AG09319 (cell line): Measurements from ENCODE around the gene ATXN1.

Experiments
- DNase-seq: peaks from one replicate; pipeline ENCODE4 v3.0.0-alpha.2; 2010; ENCODE audit warnings: low read depth; ENCODE audit errors: extremely low read depth
- TF ChIP-seq, protein P1 (sequence below): IDR thresholded peaks from 2 replicates; pipeline ENCODE4 v1.5.1; 2011; ENCODE audit warnings: low read depth, mild to moderate bottlenecking, inconsistent platforms, low read length, moderate library complexity

The ATXN1 gene

DNA sequence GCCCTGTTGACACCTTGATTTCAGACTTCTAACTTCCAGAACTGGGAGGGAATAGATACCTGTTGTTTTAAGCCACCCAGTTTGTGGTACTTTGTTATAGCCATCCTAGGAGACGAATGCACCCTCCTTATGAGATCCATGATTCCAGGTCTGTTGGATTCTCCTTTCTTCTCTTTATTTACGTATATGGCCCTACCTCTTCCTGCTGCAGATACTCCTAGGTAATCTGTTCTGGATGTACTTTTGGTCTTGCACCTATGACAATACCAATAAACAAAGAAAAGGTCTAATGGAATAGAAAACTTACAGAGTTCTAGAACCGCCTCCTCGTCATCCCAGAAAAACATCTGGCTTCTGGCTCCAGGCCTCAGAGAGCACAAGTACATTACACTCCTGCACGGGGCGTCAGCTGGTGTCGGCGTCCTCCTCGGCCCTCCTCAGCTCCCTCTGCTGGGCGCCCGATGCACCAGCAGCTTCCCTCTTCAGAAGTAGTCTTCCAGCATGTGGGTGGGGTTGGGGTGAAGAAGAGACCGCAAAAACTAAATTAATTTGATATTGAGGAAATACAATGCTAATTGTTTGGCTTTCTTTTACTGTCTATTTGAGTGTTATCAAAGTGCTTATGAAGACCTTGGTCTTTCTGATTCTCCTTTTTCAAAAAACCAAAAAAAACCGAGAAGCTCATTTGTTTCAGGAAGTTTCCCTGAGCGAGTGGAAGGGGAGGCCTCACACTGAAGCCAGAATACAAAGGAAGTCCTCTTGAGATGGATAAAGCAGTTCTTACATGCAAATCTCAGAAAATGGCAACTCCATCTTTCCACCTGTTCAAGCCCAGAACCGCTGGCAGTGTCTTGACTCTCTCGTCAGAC, 9.7 kb upstream of the ATXN1 start:
- TF ChIP-seq, protein P1, sequence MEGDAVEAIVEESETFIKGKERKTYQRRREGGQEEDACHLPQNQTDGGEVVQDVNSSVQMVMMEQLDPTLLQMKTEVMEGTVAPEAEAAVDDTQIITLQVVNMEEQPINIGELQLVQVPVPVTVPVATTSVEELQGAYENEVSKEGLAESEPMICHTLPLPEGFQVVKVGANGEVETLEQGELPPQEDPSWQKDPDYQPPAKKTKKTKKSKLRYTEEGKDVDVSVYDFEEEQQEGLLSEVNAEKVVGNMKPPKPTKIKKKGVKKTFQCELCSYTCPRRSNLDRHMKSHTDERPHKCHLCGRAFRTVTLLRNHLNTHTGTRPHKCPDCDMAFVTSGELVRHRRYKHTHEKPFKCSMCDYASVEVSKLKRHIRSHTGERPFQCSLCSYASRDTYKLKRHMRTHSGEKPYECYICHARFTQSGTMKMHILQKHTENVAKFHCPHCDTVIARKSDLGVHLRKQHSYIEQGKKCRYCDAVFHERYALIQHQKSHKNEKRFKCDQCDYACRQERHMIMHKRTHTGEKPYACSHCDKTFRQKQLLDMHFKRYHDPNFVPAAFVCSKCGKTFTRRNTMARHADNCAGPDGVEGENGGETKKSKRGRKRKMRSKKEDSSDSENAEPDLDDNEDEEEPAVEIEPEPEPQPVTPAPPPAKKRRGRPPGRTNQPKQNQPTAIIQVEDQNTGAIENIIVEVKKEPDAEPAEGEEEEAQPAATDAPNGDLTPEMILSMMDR, result peak; percentile 82
- DNase-seq, result peak; percentile 50

DNA sequence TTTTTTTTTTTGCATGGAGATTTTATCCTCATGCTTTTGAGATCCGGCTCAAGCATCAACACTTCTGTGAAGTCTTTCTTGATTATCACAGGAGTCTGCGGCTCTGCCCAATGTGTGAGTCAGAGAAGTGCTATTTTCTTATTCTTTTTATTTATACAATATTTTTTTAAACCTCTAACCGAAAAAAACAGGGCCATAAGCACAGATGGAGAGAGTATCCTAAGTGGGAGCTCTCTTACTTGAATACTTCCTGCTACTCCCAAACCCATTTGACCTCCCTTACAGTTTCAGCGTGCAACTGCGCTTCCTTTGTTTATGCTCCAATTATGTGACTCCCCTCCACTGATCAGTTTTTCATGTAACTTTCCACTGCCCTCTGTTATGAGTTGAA, 8.7 kb upstream of the ATXN1 start:
- TF ChIP-seq, protein P1, result no peak
- peak; percentile 59 for DNase-seq

DNA sequence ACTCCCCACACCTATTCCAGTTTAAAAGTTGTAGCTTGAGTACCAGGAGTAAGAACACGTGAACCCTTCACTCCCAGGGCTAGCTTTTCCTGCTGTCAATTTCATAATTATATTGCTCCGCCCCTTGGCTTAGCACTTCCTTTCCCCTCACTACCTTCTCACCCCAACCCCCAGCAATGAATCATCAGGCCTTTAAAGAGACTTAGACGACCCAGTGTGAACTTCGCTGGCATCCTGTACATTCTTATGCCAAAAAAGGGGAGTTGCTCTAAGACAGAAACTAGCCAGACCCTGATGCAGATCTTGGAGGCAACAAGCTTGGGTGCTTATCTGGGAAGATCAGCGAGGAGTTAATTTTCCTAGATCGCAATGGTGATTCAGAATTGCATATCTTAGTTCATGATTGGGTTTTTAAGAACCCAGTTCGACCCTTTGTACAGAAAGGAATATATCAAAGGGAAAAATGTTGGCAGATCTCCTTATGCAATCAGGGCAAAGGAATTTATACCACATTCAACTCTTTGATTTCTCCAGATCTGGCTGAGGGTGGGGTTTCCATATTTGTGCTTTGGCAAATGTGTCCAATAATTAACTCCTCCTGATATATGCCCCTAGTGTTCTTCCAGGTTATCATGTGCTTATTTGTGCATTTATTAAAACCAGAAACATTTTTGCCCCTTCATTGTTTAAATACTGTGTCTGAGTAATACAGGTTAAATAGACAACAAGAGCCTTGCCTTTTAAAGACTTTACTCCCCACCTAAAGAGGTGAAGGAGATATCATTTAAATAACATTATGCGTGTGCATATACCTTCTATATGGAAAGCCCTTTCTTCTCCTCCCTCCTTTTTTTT, 8.1 kb upstream of the ATXN1 start:
- TF ChIP-seq, protein P1, result no peak
- DNase-seq, result peak; percentile 69

DNA sequence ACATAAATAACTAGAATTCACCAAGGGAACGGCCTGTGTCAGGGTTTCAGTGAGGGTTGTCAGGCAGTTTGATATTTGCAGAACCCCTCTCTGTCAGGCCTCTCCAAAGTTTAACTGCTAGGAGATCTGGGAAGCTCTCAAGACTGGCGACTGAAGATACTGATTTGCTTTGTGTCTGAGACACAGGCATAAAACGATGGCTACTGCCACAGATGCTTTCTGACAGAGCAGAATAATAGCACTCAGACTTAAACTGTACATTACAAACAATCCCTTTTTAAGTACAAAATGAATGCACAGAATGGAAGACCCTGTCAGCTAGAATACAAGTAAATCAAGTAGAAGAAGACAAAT, 7.2 kb upstream of the ATXN1 start:
- TF ChIP-seq, protein P1, result no peak
- no peak for DNase-seq

DNA sequence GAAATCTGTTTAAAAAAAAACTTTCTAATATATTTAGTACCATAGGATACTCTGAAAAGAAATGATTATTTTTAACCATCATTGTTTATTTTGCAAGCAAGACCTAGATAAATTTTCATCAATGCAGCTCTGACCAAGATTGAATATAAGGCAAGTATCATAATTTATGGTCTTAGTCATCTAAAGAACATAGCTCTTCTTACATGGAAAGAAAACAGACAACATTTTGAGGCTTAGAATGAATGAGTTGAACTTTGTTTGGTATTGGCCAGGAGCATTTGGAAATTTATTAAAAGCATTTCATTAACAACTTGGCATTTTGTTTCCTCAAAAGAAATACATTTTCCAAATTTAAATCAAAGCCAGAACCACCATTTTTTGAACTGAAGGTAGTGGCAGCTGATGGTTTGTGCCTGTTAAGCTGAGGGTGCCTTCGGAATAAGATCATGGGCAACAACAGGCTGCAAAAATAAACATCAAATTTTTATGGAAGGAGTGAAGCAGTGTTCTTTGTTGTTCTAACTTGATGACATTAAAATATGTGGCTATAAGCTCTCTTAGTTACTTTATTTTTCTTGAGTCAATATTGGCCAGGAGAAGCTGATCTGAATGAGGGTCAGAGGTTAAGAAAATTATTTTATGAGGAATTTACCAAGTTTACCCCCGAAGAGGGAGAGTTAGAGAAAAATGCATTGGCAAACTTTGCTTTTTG, 6.7 kb upstream of the ATXN1 start:
- TF ChIP-seq, protein P1, result no peak
- DNase-seq, result no peak

DNA sequence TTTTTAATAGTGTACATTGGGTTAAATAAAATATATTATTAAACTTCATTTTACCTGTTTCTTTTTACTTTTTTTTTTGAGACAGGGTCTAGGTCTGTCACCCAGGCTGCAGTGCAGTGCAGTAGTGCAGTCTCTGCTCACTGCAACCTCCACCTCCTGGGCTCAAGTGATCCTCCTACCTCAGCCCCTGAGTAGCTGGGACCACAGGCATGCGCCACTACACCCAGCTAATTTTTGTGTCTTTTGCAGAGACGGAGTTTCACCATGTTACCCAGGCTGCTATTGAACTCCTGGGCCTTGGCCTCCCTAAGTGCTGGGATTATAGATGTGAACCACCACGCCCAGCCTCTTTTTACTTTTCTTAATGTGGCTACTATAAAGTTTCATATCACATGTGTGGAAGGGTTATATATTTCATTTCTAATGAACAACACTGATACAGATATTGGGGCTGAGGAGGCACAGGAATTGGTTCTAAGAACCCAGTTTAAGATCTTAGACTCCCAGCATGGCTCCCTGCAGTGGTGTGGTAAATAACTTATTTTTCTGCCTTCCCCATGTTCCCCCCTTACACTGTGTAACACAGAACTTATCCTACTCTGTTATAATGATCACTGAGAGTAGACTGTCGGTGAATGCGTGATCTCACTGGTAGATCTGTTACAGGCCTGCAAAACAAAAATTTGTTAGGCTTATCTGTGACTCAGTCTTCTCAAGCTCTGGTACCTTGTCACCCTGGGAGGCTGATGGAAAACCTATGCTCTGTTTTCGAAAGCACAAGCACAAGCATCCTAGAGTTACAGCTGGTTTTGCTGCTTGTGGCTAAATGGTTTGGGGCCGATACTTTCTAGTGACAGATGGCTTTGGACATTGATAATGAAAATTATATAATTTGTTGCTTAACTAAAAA, 5.8 kb upstream of the ATXN1 start:
- no peak for DNase-seq
- TF ChIP-seq, protein P1, result no peak
